CD4-positive, alpha-beta T cell treated with Interleukin-17A for 1 hour (primary cell): ENCODE results near the gene CBLB.
A peak's percentile ranks its signal among the peaks of the same experiment; 100 is the strongest.
"Not testable (repeated sequence)": the region's sequence is repeated elsewhere in the genome, so short reads cannot be mapped to it uniquely, and the experiment has no call there.

Experiments
- DNase-seq: peaks from one replicate; pipeline ENCODE4 v3.0.0-alpha.2; 2020

Gene CBLB

GRCh38 chr3:105815331-105815730, 53.5 kb downstream of the CBLB start:
- not testable (repeated sequence) for DNase-seq

GRCh38 chr3:105813710-105814109, 55.1 kb downstream of the CBLB start:
- DNase-seq: no peak

GRCh38 chr3:105812194-105812586, 56.6 kb downstream of the CBLB start:
- no peak for DNase-seq

- DNase-seq: no peak
Measured at GRCh38 chr3:105811518-105812193, 57.2 kb downstream of the CBLB start.

GRCh38 chr3:105809208-105809888, 59.5 kb downstream of the CBLB start:
- DNase-seq: no peak

GRCh38 chr3:105807701-105808100, 61.1 kb downstream of the CBLB start:
- no peak for DNase-seq

GRCh38 chr3:105807146-105807545, 61.7 kb downstream of the CBLB start:
- DNase-seq: no peak

- peak; percentile 75 for DNase-seq
Measured at GRCh38 chr3:105806359-105806758, 62.5 kb downstream of the CBLB start.

GRCh38 chr3:105805404-105805803, 63.4 kb downstream of the CBLB start:
- no peak for DNase-seq

GRCh38 chr3:105802118-105802706, 66.6 kb downstream of the CBLB start:
- DNase-seq: no peak

GRCh38 chr3:105801397-105801796, 67.4 kb downstream of the CBLB start:
- DNase-seq: peak; percentile 38

- no peak for DNase-seq
Measured at GRCh38 chr3:105800320-105800719, 68.5 kb downstream of the CBLB start.

GRCh38 chr3:105799286-105799685, 69.5 kb downstream of the CBLB start:
- no peak for DNase-seq

GRCh38 chr3:105798381-105798934, 70.4 kb downstream of the CBLB start:
- DNase-seq: peak; percentile 17

GRCh38 chr3:105793040-105793439, 75.8 kb downstream of the CBLB start:
- no peak for DNase-seq

- DNase-seq: no peak
Measured at GRCh38 chr3:105791919-105792786, 76.7 kb downstream of the CBLB start.

- DNase-seq: no peak
Measured at GRCh38 chr3:105791131-105791530, 77.7 kb downstream of the CBLB start.

- no peak for DNase-seq
Measured at GRCh38 chr3:105790534-105790933, 78.3 kb downstream of the CBLB start.

- DNase-seq: no peak
Measured at GRCh38 chr3:105788593-105788992, 80.2 kb downstream of the CBLB start.

GRCh38 chr3:105787453-105787852, 81.4 kb downstream of the CBLB start:
- DNase-seq: no peak

GRCh38 chr3:105786990-105787389, 81.8 kb downstream of the CBLB start:
- DNase-seq: no peak

- DNase-seq: no peak
Measured at GRCh38 chr3:105786241-105786640, 82.6 kb downstream of the CBLB start.

- peak; percentile 26 for DNase-seq
Measured at GRCh38 chr3:105785803-105786202, 83.0 kb downstream of the CBLB start.
